HG02588 (cell line): Measurements from ENCODE around the gene LPO.

Source experiments
- ATAC-seq: cut with Tn5 transposase; IDR thresholded peaks from one replicate; pipeline ENCODE4 v1.9.1; 2021; ENCODE audit warnings: mild to moderate bottlenecking, moderate library complexity; ENCODE audit not compliant: unreplicated experiment

The LPO gene

DNA sequence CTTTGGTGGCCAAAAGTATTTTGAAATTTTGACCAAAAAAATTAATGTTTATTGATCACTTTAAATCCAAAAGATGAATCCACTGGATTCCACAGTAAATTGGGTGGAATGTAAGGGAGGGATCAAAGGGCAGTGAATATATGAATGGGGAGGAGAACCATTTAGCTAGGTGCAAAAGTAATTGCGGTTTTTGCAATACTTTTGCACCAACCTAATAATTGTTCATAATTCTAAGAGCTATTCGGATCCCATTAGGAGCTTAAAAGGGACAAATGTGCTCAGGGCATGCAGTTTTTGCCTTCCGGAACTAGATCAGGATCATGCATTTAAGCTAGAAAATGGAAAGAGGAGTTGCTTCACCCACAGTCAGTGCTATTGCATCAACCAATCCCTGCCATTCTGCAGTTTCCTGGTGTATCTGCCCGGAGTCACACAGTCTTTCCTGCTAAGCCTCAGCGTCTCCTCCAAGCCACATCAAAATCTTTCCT lies at the start of gene LPO:
LPO (plus strand) TSS at position 438 of the 488 bp plus-strand sequence. CDS start 4,396 bp downstream, outside the sequence.
- ATAC-seq: no peak

DNA sequence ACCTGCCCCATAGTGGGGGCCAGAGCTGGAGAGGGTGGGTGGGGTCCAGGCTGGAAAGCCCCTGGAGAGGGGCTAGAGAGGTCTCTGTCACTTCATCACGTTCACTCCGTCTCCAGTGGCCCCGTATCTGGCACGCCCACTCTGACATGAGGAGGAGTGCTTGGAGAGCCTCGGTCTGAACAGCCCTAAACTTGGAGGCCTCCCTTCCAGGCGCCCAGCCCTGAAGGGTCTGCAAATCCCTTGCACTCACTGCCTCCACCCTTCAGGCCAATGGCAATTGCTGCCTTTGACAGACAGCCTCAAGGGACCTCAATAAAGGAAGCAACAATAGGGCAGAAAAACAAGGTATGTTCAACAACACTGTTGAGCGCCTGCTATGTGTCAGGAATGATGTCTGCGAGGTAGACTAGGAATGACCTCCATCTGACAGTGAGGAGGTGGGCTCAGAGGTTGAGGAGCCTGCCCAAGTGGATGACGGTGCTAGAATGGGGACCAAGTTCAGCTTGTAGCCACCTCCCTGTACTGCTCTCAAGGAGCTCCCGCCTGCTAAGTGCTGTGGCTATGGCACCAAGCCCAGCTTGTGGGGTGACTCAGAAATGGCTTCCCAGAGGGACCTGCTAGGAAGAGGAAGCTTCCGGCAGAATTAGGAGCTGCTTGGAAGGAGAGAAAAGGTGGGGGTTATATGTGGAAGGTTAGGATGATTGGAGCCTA lies 48.8 kb upstream of the LPO start:
- no peak for ATAC-seq

DNA sequence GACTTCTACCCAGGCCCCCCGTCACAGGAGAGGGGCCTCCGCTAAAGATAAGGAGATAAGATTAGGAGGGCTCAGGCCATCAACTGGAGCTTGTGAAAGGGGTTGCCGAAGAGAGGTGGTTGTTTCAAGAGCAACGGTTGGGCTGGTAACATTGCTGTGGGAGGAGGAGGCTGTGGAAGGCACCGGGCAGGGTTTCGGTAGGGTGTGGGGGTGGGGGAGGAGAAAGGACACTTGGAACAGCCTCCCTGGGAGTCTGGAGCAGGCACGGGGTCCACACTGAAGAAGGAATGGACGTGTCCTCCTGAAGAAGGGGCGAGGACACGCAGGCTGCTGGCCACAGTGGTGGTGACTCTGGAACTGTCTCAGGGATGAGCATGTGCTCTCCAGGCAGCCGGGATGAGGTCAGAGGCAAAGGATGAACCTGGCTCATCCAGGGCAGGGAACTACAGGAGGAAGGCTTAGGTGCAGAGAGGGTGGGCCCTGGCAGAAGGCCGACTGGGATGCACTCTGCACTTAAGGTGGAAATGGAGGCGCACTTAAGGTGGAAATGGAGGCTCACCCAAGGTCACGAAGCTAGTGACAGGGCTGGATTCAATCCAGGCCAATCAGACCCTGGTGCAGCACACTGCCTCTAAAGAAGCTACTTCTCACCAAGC lies 47.0 kb upstream of the LPO start:
- ATAC-seq: no peak

DNA sequence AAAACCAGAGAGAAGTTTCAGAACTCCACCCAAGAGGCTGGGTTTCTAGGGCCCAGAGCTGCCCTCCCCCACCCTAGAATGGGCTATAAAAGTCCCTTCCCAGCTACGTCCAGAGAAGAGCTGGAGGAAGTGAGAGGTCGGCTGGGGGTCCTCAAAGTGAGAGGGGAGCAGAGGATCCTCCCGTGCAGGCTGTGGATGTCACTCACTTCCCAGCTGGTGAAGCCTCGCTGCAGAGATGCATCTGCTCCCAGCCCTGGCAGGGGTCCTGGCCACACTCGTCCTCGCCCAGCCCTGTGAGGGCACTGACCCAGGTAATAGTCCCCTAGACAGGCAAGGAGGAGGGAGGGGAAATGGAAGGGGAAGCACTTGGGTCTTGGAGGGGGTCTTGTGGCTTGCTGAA lies 45.8 kb upstream of the LPO start, which contains the start of gene EPX:
EPX (plus strand) TSS at position 115 of the 400 bp plus-strand sequence; CDS start at position 236, 121 bp downstream.
- ATAC-seq: no peak

DNA sequence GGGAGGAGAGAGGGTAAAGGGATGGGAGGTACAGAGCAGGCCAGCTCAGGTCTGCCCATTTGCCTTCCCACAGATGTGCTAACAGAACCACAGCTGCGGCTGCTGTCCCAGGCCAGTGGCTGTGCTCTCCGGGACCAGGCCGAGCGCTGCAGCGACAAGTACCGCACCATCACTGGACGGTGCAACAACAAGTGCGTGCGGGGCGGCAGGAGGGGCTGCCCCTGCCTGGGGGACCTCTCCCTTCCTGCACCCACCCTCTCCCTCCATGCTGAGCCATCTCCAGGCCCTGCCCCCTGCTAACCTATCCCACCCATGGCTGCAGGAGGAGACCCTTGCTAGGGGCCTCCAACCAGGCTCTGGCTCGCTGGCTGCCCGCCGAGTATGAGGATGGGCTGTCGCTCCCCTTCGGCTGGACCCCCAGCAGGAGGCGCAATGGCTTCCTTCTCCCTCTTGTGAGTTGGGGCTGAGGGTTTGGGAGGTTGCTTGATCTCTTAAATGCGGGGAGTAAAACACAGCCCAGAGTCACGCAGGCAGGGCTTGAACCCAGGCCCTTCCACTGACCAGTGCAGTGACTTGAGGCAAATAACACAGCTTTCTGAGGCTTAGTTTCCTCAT lies 44.6 kb upstream of the LPO start:
- ATAC-seq: no peak

DNA sequence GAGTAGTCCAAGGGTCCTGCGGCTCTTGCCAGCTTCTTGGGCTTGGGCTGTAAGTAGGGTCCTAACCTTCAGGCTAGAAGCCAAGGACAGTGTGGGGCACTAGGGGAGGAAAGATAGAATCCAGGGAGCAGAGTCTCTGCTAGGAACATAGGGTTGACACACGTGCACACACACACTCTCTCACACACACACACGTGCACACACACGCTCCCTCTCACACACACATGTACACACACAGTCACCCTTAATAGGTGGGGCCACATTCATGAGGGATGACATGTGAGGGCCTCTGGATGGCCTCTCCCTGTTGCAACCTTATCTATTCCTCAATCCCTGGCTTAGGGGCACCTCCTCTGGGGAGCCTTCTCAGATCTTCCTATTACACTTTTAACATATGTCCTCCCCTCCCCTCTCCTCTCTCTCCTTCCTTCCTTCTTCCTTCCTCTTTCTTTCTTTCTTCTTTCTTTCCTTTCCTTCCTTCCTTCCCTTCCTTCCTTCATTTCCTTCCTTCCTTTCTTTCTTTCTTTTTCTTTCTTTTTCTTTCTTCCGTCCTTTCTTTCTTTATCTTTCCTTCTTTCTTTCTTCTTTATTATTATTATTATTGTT lies 42.8 kb upstream of the LPO start:
- ATAC-seq: no peak

DNA sequence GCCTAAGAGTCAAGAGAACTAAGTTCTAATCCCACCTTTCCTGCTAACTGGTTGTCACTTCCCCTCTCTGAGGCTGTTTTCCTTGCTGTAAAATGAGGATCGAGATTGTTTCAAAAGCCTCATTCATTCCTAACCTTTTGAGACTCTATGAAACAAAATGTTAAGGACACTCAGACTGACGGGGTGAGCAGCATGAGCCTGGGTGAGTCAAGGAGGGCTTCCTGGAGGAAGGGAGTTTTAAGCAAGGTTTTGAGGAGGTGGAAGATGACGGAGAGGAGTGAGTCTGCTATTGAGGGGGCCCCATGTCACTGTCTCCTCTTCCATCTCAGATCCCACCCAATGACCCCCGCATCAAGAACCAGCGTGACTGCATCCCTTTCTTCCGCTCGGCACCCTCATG lies 41.8 kb upstream of the LPO start:
- ATAC-seq: no peak

DNA sequence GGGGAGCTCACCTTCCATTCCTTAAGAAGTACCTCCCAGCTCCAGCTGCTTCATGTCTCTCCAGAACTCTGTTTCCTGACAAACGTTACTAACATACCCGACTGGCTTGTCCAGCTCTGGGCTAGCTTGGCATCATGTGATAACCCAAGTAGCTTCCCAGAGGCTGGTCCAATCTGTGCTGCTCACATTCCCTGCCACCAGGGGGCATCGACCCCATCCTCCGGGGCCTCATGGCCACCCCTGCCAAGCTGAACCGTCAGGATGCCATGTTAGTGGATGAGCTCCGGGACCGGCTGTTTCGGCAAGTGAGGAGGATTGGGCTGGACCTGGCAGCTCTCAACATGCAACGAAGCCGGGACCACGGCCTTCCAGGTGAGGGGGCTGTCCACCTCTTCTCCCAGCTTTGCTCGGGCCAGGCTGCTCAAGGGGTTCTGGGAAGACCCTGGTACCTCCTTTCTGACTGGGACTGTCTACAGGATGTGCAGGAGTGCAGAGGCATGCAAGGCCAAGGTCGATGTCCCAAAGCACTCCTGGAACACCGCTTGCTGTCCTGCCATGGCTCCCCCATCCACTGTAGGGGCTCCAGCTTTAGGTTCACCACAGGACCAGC lies 38.3 kb upstream of the LPO start:
- ATAC-seq: no peak

DNA sequence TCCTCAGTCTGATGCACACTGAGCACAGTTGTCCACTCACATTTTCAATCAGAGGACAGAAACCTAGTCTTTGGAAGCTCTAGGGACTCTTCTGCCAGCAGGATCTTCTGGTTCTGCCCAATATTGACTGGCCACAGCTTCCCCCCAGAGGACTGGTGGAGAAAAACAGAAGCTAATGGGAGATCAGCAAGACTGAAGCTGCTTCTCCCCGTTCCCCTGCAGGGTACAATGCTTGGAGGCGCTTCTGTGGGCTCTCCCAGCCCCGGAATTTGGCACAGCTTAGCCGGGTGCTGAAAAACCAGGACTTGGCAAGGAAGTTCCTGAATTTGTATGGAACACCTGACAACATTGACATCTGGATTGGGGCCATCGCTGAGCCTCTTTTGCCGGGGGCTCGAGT lies 35.5 kb upstream of the LPO start:
- no peak for ATAC-seq

DNA sequence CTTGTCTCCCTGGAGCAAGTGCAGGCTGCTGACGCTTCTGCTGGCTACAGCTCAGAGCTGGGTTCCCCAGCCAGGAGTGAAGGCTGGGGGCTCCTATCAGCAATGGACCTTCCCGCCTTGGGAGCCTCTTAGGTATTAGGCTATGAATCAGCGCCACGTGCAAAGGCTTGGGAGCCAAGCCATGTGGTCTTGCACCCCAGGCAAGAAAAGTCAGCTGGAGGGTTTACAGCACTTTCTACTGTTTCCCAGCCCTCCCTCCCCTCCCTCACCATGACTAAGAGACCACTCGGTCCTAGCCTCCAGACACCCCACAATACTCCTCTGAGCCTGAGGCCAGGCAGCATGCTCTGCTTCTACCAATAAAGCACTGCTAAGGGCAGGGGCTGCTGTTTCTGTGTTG lies 33.6 kb upstream of the LPO start:
- ATAC-seq: no peak

DNA sequence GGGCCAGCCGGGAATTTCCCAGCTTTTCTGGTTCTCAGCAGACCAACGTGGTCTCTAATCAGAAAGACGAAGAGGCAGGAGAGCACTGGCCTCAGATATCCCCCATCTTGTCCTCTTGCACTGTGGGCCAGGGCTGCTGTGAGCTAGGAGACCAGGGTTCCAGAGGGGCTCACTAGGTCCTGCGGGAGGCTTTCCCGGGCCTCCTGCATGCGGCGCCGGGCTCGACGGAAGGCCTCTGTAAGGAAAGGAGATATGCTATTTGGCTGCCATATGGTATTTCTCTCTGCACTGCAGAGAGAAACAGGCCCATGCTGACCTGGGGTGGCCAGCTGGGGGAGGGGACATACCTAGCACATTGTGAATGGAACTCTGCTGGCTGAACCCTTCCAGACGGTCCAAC lies 32.4 kb upstream of the LPO start:
- ATAC-seq: no peak

DNA sequence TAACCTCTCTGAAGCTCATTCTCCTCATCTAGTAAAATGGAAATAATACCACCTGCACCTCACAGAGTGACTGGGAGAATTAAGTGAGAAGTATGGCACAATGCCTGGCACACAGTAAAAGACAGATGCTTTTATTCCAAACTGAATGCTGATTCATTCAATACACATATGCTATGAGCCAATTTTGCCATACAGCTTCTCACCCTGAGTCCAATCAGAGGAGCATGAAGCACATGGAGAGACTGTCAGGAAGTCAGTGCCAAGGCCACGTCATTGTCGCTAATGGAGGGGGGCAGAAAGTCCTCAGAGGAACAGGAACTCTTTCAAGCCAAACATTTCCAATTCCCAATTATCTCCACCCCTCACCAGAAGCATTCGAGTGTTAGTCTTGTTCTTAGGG lies 30.9 kb upstream of the LPO start:
- ATAC-seq: no peak

DNA sequence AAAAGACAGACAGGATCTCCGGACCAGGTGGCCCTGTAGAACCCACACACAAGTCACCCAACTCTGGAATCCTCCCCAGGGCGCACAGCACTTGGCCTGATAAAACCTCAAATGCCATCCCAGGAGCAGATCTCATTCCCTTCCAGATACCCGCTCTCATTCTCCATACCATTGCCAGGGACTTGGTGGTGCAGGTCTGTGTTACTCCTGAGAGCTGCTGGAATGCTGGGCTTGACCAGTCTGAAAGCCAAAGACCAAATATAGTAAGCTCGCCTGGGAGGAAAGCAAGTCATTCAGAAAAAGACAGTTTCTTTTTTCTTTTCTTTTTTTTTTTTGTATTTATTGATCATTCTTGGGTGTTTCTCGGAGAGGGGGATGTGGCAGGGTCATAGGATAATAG lies 30.0 kb upstream of the LPO start:
- no peak for ATAC-seq

DNA sequence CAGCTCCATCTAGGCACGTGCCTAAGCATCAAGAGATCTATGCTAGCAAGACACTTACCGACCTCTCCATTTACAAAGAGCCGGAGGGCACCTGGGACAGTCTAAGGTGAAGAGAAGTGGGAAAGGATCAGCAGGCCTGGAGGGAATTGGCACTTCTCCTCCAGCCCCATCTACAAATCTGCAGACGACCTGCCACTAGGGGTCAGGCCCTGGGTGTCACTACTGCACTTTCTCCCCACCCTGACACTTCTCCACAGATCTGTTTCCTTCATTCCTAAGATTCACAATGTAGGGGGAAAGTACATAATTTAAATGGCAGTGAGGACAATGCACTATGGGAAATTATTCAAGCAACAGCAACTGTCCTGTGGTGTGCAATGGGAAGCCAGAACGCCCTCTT lies 27.5 kb upstream of the LPO start:
- ATAC-seq: no peak

DNA sequence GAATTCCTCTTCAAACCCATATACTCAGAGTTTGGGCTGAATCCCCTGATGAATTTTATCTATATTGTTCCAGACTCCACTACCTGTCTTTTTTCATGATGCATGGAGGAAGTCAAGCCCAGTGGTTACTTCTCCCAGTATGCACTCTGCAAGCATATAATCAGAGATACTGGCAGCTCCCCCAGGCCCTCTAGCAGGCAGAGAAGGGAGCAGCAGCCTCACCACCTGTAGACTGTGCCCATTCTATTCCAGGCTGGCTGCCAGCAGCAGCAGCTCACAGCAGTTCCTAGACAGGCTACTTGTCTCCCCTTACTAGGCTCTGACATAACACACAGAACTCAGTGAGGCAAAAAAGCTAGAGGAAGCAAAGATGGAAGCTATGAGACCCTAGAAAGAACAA lies 22.7 kb upstream of the LPO start:
- ATAC-seq: no peak

DNA sequence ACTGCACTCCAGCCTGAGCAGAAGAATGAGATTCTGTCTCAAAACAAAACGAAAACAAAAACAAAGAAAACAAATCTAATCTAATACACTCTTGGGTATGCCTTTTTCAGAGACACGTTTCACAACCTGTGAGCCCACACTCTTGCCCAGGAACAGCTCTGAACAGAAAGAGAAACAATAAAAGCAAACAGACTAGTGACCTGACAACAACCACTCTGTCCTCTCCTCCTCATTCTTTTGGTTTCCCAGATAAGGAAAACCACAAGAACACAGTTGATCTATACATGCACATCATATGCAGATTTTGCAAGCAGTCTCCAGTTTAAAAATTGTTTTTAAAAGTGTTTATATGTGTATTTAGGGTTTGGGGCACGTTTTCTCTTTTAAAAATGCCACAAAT lies 20.6 kb upstream of the LPO start:
- ATAC-seq: no peak

DNA sequence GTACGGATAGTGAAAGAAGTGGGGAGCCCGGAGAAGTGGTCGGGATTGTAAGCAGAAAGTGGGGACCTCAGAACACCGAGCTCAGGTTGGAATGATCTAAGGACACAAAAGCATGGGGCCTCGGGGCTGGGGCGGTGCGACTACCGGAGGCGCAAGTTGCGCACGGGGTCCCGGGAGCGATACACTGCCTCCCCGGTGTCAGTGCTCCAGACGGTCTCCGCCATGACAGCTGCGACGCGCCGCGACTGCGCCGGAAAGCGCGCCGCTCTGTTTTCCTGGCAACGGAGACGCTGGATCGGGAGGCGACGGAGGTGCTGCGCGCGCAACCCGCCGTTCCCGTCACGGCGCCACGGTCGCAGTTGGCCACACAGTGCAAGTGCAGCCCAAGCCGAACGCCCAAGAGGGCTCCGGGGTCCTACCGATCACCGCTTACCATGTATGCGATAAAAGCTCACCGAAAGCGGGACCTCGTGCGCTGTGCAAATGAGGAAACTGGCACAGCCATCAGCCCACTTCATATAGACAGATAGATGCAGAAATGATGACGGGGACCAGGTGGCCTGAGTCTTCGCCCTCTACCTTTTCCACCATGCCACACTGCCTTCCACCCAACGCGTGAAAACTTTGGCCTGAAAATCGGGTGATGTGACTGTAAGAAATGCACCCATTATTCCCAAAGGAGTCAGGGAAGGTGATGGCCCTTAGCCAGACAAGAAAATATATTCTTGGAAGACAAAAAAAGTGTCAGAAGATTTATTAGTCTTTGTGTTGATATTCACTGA lies 19.2 kb upstream of the LPO start, which contains the start of gene MKS1:
MKS1 (minus strand) TSS at position 249 of the 782 bp plus-strand sequence; CDS start at position 224, 25 bp downstream.
- ATAC-seq: peak; percentile 97

DNA sequence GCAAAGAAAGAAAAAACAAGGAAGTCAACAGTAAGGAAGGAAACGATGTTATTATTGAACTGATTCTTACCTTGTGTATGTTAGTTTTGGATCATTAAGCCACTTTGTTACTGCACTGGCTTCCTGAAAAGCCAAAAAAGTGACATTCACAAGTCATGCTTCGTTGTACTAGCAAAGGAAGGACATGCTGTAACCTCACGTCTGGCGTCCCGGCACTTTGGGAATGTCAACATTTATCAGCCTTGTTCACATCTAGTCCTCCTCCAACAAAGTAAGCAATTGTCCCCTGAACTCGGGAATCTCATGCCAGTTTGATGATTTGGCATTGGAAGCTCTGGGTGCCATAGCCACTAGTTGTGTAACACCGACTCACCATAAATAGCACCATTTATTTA lies 18.6 kb upstream of the LPO start:
- no peak for ATAC-seq

DNA sequence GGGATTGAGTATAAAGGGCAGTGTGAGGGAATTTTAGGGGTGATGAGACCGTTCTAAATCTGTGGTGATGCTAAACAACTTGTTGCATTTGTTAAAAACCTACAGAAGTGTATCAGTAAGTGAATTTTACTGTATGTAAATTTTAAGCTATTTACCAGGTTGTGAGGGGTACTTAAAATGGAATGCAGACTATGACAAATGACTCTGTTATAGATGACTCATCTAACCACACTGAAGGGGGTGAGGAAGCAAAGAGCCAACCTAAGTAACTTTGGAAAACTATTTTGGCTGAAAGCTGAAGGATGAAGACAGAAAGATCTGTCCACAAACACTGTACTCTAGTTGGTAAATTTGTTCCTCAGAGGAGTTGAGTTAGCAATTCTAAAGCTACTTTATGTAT lies 14.1 kb upstream of the LPO start:
- no peak for ATAC-seq

DNA sequence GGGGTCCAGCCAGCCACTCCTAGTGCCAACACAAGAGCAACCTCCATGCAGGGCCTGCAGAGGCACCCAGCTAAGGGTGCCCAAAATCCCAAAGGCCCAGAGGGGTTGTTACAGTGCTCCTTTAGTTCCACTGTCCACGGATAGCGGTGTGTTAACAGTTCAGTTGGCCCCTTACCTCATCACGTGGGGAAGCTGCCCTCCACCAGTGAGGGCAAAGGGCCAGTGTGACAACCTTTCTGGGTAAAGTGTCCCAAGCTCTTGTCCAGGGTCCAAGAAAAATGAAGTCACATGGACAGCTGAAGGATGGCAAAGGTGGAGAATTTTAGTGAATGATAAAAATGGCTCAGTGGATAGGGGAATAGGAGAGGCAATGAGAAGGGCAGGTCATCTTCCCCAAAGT lies 10.7 kb upstream of the LPO start:
- ATAC-seq: no peak
